HCT116 (cell line): ENCODE data around the gene PI4K2A. TPM values are rescaled to one million over a fixed set of nuclear protein-coding genes. Genes with fewer than 3 reads are reported as not detected.

Experiments
- ATAC-seq: fragments of 200-7000 bp; cut with Tn5 transposase; 2 replicates; pipeline ENCODE4 v1.9.1; 2020; ENCODE audit warnings: mild to moderate bottlenecking, moderate library complexity
- BruUV-seq: library from RNA; stranded (reverse); fragments of 400-500 nt; replicated peaks from 2 replicates; lab custom pipeline; 2021; lab: Mats Ljungman, UMichigan
- CTCF ChIA-PET: fragments of 300-600 bp; sonication (Branson Sonifier 250); formaldehyde crosslinking; loops from one replicate; lab custom pipeline; 2021; ENCODE audit warnings: antibody characterized with exemption; lab: Charles Lee
- POLR2A ChIA-PET: fragments of 300-600, 350-600 bp; sonication (Branson Sonifier 250); formaldehyde crosslinking; loops from one replicate; lab custom pipeline; 2021; ENCODE audit warnings: antibody characterized with exemption; lab: Charles Lee
- RAD21 ChIA-PET, 2 experiments: fragments of 300-600 bp; sonication (Branson Sonifier 250); formaldehyde crosslinking; loops; one replicate each; lab custom pipeline; 2023; ENCODE audit warnings: low total read pairs in 2 of 2; ENCODE audit not compliant: uncharacterized antibody in 2 of 2, unreplicated experiment in 2 of 2, low non-redundant PET in 1 of 2; lab: Charles Lee
- DNase-seq: peaks from one replicate; pipeline ENCODE4 v3.0.0-alpha.2; 2010; ENCODE audit warnings: low read depth, low spot score
- H2AFZ ChIP-seq: fragments of 200-600 bp; shearing (Covaris generic), sonication (generic); 2 replicates; pipeline ENCODE4 v1.6.1; 2017; ENCODE audit warnings: low read depth, mixed run types, mixed read lengths, antibody characterized with exemption, low read length; ENCODE audit not compliant: poor library complexity, severe bottlenecking
- H3K27ac ChIP-seq: 2 replicates; pipeline ENCODE4 v1.5.1; 2012; ENCODE audit warnings: low read depth, low read length
- H3K27me3 ChIP-seq: fragments of 200-600 bp; sonication (generic); 2 replicates; pipeline ENCODE4 v1.6.1; 2016; ENCODE audit warnings: mixed run types, low read length, mixed read lengths; ENCODE audit not compliant: insufficient read depth
- H3K36me3 ChIP-seq, 2 experiments: fragments of 200-500 bp in 1 of 2; fragments of 200-600 bp in 1 of 2; sonication (Bioruptor generic) in 1 of 2; sonication (generic) in 1 of 2; 2 replicates each; pipeline versions ENCODE4 v1.5.1 to v1.6.1; 2014 to 2016; ENCODE audit warnings: low read length in 2 of 2, inconsistent platforms in 1 of 2, mixed read lengths in 1 of 2, mixed run types in 1 of 2; ENCODE audit not compliant: insufficient read depth in 2 of 2, control insufficient read depth in 1 of 2
- H3K4me1 ChIP-seq, 2 experiments: fragments of 200-600 bp in 1 of 2; sonication (generic) in 1 of 2; 2 replicates each; pipeline versions ENCODE4 v1.5.1 to v1.6.1; 2012 to 2017; ENCODE audit warnings: low read length in 2 of 2, inconsistent platforms in 1 of 2, mild to moderate bottlenecking in 1 of 2, mixed read lengths in 1 of 2, mixed run types in 1 of 2, moderate library complexity in 1 of 2; ENCODE audit not compliant: insufficient read depth in 2 of 2, control insufficient read depth in 1 of 2
- H3K4me2 ChIP-seq: fragments of 200-600 bp; sonication (generic); 2 replicates; pipeline ENCODE4 v1.6.1; 2017; ENCODE audit warnings: mixed run types, low read length, mixed read lengths
- H3K4me3 ChIP-seq, 2 experiments: fragments of 200-600 bp in 1 of 2; sonication (generic) in 1 of 2; replicated peaks in 1 of 2; 2 replicates each; pipeline ENCODE4 v1.5.1; 2011 to 2016; ENCODE audit warnings: low read length in 2 of 2, control low read depth in 1 of 2, low read depth in 1 of 2, mild to moderate bottlenecking in 1 of 2, mixed read lengths in 1 of 2, mixed run types in 1 of 2
- H3K79me2 ChIP-seq: fragments of 200-600 bp; sonication (generic); 2 replicates; pipeline ENCODE4 v1.6.1; 2017; ENCODE audit warnings: mild to moderate bottlenecking, mixed run types, low read length, moderate library complexity, mixed read lengths; ENCODE audit not compliant: insufficient read depth
- H3K9ac ChIP-seq: fragments of 200-600 bp; sonication (generic); 2 replicates; pipeline ENCODE4 v1.6.1; 2016; ENCODE audit warnings: low read length, mixed read lengths
- H3K9me2 ChIP-seq: fragments of 200-600 bp; sonication (generic), shearing (Covaris generic); 2 replicates; pipeline ENCODE4 v1.6.1; 2017; ENCODE audit warnings: mixed run types, mild to moderate bottlenecking, moderate library complexity; ENCODE audit not compliant: insufficient read depth
- H3K9me3 ChIP-seq, 2 experiments: fragments of 200-500 bp in 1 of 2; fragments of 200-600 bp in 1 of 2; sonication (Bioruptor generic) in 1 of 2; sonication (generic) in 1 of 2; 2 replicates each; pipeline ENCODE4 v1.6.1; 2014 to 2017; ENCODE audit warnings: low read length in 2 of 2, mixed read lengths in 2 of 2, inconsistent platforms in 1 of 2, low read depth in 1 of 2, mild to moderate bottlenecking in 1 of 2, mixed run types in 1 of 2, moderate library complexity in 1 of 2; ENCODE audit not compliant: control insufficient read depth in 1 of 2, insufficient read depth in 1 of 2
- H4K20me1 ChIP-seq: fragments of 200-600 bp; sonication (generic), shearing (Covaris generic); 2 replicates; pipeline ENCODE4 v1.6.1; 2017; ENCODE audit warnings: mixed run types, mild to moderate bottlenecking, moderate library complexity; ENCODE audit not compliant: insufficient read depth
- CBX3 ChIP-seq: IDR thresholded peaks from 2 replicates; pipeline ENCODE4 v1.6.1; 2012; ENCODE audit warnings: low read depth
- CEBPB ChIP-seq: IDR thresholded peaks from 2 replicates; pipeline ENCODE4 v1.6.1; 2012; ENCODE audit warnings: low read depth
- JUND ChIP-seq: IDR thresholded peaks from 2 replicates; pipeline ENCODE4 v1.6.1; 2012
- POLR2AphosphoS5 ChIP-seq: IDR thresholded peaks from 2 replicates; pipeline ENCODE4 v1.6.1; 2011; ENCODE audit warnings: mild to moderate bottlenecking, low read depth, low read length, moderate library complexity
- SIN3A ChIP-seq: IDR thresholded peaks from 2 replicates; pipeline ENCODE4 v1.6.1; 2012; ENCODE audit warnings: low read depth
- TCF7L2 ChIP-seq: IDR thresholded peaks from 2 replicates; pipeline ENCODE4 v1.7.0; 2011; ENCODE audit warnings: borderline replicate concordance, inconsistent platforms; ENCODE audit not compliant: insufficient read depth, insufficient read length; ENCODE audit errors: extremely low read depth
- ZFX ChIP-seq: fragments of 450-650 bp; IDR thresholded peaks from 2 replicates; pipeline ENCODE4 v1.6.1; 2017
- intact Hi-C: fragments of 100-400 bp; cut with micrococcal nuclease; formaldehyde crosslinking; loops from 2 replicates; pipeline ENCODE4 v1.10.0; 2022
- total RNA-seq: library from RNA; stranded (reverse); gene quantifications from one replicate; pipeline ENCODE4 v1.2.1, GENCODE V29; 2021; ENCODE audit not compliant: unreplicated experiment
- TF ChIP-seq, protein P1 (sequence below): IDR thresholded peaks from 2 replicates; pipeline ENCODE4 v1.6.1; 2012; ENCODE audit warnings: low read depth
- TF ChIP-seq, protein P2 (sequence below): IDR thresholded peaks from 2 replicates; pipeline ENCODE4 v1.6.1; 2011; ENCODE audit warnings: mild to moderate bottlenecking, low read length, moderate library complexity; ENCODE audit not compliant: insufficient replicate concordance; ENCODE audit errors: extremely low read depth

PI4K2A gene
- total RNA-seq, 1 experiment from 2014 or later, result 20.0 TPM

DNA sequence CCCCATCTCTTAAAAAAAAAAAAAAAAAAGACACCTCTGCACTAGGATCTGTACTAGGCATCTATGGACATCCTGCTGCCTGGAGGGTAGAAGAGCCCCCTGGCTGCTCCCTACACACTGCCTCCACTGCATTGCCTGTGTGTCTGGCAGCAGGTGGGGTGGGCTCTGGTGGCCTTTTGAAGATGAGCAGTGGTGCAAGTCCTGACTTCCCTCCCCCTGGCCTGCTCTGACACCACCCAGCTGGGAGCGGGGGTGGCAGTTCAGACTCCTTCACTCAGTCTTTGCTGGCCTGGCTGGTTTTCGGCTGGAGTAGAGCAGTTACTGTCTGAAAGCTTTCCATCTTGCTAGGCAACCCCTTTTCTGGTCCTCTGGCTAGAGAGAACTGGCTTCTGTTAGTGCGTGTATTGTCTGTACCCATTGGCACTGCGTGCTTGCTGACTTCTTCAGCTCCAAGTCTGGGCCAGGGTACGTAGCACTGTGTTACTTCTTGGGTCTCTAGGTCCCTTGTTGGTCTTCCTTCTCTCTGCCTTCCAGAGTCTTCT is 33.3 kb upstream of the PI4K2A start:
- ChIA-PET POLR2A (interaction anchor here (0.9 kb wide), 1 partner anchor 65 kb away, joined by 7 read pairs; no protein-coding TSS in a partner anchor), RAD21 (no interaction called here), CTCF (interaction anchor here (1.0 to 1.2 kb wide), 2 partner anchors 73 to 534 kb away, joined by 3 read pairs; no protein-coding TSS in a partner anchor)
- no peak overlapping the region for H3K27ac ChIP-seq
- no peak overlapping the region for H3K9ac ChIP-seq
- H2AFZ ChIP-seq, result no peak overlapping the region
- no peaks in the 10 kb centered on the region for H3K79me2 ChIP-seq
- H3K9me2 ChIP-seq, result no peaks in the 10 kb centered on the region
- intact Hi-C loops, result no loop called here
- H3K4me1 ChIP-seq, result peaks cover 0 to 1% of the 10 kb centered on the region in 2 experiments; a peak in 2 of 4 replicates
- DNase-seq, result no peak
- H3K4me2 ChIP-seq, result no peak overlapping the region
- H4K20me1 ChIP-seq, result no peaks in the 10 kb centered on the region
- TF ChIP-seq CEBPB, result no peak
- no peak for TF ChIP-seq JUND
- no peak for TF ChIP-seq ZFX
- TF ChIP-seq TCF7L2, result no peak
- TF ChIP-seq POLR2AphosphoS5, result no peak
- TF ChIP-seq, protein P1, sequence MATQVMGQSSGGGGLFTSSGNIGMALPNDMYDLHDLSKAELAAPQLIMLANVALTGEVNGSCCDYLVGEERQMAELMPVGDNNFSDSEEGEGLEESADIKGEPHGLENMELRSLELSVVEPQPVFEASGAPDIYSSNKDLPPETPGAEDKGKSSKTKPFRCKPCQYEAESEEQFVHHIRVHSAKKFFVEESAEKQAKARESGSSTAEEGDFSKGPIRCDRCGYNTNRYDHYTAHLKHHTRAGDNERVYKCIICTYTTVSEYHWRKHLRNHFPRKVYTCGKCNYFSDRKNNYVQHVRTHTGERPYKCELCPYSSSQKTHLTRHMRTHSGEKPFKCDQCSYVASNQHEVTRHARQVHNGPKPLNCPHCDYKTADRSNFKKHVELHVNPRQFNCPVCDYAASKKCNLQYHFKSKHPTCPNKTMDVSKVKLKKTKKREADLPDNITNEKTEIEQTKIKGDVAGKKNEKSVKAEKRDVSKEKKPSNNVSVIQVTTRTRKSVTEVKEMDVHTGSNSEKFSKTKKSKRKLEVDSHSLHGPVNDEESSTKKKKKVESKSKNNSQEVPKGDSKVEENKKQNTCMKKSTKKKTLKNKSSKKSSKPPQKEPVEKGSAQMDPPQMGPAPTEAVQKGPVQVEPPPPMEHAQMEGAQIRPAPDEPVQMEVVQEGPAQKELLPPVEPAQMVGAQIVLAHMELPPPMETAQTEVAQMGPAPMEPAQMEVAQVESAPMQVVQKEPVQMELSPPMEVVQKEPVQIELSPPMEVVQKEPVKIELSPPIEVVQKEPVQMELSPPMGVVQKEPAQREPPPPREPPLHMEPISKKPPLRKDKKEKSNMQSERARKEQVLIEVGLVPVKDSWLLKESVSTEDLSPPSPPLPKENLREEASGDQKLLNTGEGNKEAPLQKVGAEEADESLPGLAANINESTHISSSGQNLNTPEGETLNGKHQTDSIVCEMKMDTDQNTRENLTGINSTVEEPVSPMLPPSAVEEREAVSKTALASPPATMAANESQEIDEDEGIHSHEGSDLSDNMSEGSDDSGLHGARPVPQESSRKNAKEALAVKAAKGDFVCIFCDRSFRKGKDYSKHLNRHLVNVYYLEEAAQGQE, result no peak
- no peak for TF ChIP-seq SIN3A
- TF ChIP-seq CBX3, result no peak
- TF ChIP-seq, protein P2, sequence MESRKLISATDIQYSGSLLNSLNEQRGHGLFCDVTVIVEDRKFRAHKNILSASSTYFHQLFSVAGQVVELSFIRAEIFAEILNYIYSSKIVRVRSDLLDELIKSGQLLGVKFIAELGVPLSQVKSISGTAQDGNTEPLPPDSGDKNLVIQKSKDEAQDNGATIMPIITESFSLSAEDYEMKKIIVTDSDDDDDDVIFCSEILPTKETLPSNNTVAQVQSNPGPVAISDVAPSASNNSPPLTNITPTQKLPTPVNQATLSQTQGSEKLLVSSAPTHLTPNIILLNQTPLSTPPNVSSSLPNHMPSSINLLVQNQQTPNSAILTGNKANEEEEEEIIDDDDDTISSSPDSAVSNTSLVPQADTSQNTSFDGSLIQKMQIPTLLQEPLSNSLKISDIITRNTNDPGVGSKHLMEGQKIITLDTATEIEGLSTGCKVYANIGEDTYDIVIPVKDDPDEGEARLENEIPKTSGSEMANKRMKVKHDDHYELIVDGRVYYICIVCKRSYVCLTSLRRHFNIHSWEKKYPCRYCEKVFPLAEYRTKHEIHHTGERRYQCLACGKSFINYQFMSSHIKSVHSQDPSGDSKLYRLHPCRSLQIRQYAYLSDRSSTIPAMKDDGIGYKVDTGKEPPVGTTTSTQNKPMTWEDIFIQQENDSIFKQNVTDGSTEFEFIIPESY, result no peak
- TF ChIP-seq, all 23 proteins: peak for 0
- no peak for ATAC-seq
- no TSS peak for BruUV-seq
- no peak overlapping the region for H3K4me3 ChIP-seq
- no peaks in the 10 kb centered on the region for H3K27me3 ChIP-seq
- H3K9me3 ChIP-seq, result no peaks in the 10 kb centered on the region
- no peaks in the 10 kb centered on the region for H3K36me3 ChIP-seq
